Non-pigmented ciliary epithelial cell (primary cell): ENCODE results near the gene TBCC.
"Not testable (repeated sequence)": the region's sequence is repeated elsewhere in the genome, so short reads cannot be mapped to it uniquely, and the experiment has no call there.

ENCODE experiments used
- DNase-seq: peaks from one replicate; pipeline ENCODE4 v3.0.0-alpha.2; 2010; ENCODE audit warnings: low read depth

TBCC gene

GRCh38 chr6:42729731-42730130 is 16.2 kb downstream of the TBCC start:
- DNase-seq, result no peak

- no peak for DNase-seq
These were observed 18.3 kb downstream of the TBCC start for GRCh38 chr6:42727627-42728026.

DNA sequence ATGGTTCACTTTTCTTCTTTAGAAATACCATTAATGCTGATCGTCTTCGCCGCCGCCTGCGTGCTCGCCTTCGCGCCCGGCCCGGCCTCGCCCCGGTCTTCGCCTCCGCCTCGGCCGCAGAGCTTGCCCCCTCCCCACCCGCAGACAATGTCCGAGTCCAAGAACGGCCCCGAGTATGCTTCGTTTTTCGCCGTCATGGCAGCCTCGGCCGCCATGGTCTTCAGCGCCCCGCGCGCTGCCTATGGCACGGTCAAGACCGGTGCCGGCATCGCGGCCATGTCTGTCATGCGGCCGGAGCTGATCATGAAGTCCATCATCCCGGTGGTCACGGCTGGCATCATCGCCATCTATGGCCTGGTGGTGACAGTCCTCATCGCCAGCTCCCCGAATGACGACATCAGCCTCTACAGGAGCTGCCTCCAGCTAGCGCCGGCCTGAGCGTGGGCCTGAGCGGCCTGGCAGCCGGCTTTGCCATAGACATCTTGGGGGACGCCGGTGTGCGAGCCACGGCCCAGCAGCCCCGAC is 18.8 kb downstream of the TBCC start:
- DNase-seq, result no peak

GRCh38 chr6:42726485-42727086 is 19.3 kb downstream of the TBCC start:
- peak; percentile 72 for DNase-seq

DNA sequence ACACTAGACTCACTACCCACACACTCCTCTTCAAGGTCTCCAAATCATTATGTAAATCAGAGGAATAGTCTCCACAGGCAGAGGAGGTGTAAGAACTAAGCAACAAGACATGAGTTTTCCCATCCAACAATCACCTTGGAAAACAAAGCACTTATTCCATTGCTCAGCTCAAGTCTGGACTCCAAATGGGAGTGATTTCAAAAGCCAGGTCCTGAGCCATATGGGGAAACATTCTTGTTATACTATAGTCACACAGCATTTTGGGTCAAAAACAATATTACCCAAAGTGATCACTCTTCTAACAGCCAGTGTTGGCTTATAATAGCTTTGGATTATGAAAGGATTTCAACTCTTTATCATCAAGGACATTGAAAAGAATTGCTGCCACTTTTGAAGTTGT is 19.9 kb downstream of the TBCC start:
- no peak for DNase-seq

- DNase-seq, result no peak
These were observed 21.1 kb downstream of the TBCC start for GRCh38 chr6:42724825-42725224.

DNA sequence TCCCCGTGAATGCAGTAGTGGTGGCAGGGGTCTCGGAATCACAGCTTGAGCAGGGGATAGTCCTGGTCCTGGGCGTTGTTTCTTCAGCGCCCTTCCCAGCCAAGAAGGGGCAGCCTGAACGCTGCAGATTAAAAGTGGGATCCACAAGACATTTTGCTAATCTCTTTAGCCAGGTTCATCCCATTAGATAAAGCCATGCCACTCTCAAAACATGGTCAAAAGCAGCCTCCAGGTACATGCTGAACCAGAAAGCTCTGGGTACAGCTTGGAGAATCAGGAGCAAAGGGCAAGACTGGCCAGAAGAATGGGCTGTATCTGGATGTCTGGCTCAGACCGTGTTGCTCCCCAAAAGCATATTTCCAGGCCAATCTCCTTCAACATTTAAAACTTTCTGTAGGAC is 23.4 kb downstream of the TBCC start, which contains the start of gene PRPH2:
Gene PRPH2 (minus strand): TSS at position 101 of the 400 bp plus-strand sequence. CDS start 263 bp downstream, outside the sequence.
- DNase-seq, result no peak

- no peak for DNase-seq
These were observed 25.2 kb downstream of the TBCC start for GRCh38 chr6:42720739-42721138.

DNA sequence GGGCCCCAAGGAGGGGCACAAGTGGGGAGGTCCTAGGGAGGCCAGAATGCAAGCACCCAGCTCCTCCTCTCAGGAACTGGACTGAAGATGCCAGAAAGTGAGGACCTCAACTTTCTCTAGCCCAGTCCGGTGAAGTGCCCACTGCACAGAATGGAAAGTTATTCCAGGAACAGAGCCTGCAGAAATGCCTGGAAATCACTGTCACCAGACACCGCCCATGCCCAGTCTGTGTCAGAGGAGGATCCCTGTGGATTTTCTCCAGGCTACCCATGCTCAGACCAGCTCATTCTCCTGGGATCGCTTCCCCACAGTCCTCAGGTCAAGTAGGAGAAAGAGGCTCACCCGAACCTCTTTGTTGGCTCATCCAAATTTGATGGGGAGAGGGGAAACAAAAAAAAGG is 30.0 kb downstream of the TBCC start:
- DNase-seq, result no peak

DNA sequence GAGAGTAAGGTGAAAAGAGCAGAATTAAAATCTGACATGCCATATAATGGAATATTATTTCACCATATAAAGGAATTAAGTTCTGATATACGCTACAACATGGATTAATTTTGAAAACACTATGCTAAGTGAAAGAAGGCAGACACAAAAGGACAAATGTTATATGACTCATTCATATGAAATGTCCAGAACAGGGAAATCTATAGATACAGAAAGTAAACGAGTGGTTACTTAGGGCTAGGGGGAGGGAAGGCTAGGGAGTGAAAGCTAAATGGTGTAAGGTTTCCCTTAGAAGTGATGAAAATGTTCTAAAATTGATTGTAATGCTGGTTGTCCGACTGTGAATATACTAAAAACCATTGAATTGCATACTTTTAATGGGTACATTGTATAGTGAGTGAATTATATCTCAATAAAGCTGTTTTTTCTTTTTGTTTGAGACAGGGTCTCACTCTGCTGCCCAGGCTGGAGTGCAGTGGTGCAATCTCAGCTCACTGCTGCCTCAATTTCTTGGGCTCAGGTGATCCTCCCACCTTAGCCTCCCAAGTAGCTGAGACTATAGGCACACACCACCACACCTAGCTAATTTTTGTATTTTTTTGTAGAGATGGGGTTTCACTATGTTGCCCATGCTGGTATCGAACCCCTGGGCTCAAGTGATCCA is 31.7 kb downstream of the TBCC start:
- DNase-seq, result no peak

GRCh38 chr6:42711930-42712329 is 34.0 kb downstream of the TBCC start:
- no peak for DNase-seq

DNA sequence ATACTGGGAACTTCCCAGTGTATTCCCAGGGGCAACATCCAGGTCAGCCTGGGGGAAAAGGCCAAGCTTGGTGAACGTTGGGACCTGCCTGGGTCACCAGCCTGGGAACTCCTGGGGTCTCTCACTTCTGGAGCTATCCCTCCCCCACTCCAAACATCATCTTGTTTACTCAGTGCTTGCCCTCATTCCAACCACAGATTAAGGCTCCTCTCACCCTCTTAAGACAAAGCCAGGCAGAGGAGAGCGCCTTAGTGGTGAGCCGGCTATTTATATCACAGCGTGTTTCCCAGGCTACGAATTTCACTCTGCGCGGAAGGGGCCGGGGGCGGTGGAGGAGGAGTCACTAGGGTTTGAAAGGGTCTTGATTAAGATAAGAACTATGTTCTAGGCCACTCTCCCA is 35.6 kb downstream of the TBCC start:
- DNase-seq, result no peak

GRCh38 chr6:42709871-42710270 is 36.0 kb downstream of the TBCC start:
- DNase-seq, result no peak

- no peak for DNase-seq
These were observed 37.8 kb downstream of the TBCC start for GRCh38 chr6:42708096-42708495.

DNA sequence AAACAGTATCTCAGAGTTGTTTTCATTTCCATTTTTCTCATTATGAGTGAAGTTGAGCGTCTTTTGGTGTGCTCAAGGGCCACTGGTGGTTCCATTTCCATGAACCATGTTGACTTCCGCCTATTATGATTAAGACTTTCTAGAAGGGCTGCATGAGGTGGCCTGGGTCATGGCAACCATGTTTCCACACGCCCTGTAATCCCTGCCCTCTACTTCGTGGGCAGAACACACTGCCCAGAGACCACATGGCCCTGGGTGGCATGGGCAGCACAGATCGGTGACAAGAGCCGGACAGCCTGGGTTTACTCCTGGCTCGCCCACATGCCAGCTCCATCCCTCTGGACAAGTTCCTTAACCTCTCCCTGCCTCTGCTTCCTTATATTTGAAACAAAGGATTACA is 38.3 kb downstream of the TBCC start:
- no peak for DNase-seq

GRCh38 chr6:42704937-42705374 is 40.9 kb downstream of the TBCC start:
- no peak for DNase-seq

DNA sequence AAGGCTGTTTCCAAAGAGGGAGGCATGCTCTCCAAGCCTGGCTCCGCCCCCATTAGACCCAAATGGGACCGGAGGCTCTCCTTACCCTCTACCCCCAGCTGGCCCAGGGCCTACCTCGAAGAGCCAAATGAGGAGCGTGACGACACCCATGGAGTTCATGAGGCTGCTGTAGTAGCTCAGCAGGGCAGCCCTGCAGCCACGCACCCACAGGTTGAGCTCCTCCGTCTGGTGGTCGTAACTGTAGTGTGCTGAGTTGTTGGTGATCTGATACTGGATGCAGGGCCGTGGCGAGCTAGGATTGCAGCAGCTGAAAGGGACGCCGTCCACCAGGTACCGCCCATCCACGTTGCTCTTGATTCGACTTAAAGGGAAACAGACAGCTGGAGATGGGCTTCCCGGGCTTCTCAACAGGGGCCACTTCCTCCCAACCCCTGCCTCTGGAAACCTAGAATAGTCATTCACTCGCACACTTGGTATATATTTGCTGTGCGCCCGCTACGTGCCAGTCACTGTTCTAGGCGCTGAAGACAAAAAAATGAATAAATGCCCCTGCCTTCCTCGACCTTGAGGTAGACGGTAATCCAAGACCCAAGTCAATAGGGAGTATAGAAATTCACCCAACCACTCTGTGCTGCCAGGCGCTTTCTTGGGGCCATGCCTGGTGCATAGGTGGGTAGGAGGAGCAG is 41.5 kb downstream of the TBCC start:
- DNase-seq, result no peak

- DNase-seq, result not testable (repeated sequence)
These were observed 43.1 kb downstream of the TBCC start for GRCh38 chr6:42702786-42703185.

- DNase-seq, result peak; percentile 51
These were observed 43.7 kb downstream of the TBCC start for GRCh38 chr6:42702200-42702599.

GRCh38 chr6:42698217-42698616 is 47.7 kb downstream of the TBCC start:
- DNase-seq, result no peak

- DNase-seq, result no peak
These were observed 48.6 kb downstream of the TBCC start for GRCh38 chr6:42697268-42697655.

DNA sequence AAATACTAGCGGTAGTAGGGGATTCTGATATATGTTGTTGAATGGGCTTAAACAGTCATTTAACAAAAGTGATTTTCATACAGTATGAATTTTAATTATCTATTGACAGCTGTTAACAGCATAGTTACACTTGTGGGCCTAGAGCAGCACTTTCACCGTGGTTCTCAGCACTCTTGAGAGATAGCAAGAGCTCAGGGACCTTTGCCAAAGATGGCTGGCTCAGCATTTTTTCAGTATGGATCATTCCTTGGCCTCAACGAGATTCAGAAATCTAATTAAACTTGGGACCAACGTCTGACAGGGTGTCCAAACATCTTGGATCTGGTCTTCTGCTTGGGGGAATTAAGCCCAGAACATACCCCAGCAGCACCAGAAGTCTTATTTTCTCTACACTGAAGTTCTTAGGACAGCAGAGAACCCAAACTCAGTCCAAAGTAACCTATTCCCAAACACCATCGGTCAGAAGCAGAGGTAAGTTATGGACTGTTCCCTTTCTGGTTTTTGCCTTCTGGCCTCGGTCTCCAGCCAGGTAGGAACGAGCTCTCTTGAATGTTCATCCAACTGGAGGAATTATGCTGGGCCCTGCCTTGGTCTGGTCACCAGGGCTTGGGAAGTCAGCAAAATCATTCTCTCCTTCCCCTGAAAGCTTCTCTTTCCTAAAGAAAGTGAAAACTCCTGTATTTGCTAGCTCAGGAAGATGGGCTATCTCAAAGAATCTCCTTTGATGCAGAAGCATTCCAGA is 49.2 kb downstream of the TBCC start:
- peak; percentile 13 for DNase-seq
